GM12874 (cell line): Measurements from ENCODE around the gene MEDAG.

ENCODE experiments used
- TF ChIP-seq, protein P1 (sequence below): IDR thresholded peaks from 2 replicates; pipeline ENCODE4 v1.5.1; 2011; ENCODE audit warnings: low read depth, mild to moderate bottlenecking, control low read depth, low read length, moderate library complexity; ENCODE audit not compliant: insufficient read depth

Gene MEDAG

DNA sequence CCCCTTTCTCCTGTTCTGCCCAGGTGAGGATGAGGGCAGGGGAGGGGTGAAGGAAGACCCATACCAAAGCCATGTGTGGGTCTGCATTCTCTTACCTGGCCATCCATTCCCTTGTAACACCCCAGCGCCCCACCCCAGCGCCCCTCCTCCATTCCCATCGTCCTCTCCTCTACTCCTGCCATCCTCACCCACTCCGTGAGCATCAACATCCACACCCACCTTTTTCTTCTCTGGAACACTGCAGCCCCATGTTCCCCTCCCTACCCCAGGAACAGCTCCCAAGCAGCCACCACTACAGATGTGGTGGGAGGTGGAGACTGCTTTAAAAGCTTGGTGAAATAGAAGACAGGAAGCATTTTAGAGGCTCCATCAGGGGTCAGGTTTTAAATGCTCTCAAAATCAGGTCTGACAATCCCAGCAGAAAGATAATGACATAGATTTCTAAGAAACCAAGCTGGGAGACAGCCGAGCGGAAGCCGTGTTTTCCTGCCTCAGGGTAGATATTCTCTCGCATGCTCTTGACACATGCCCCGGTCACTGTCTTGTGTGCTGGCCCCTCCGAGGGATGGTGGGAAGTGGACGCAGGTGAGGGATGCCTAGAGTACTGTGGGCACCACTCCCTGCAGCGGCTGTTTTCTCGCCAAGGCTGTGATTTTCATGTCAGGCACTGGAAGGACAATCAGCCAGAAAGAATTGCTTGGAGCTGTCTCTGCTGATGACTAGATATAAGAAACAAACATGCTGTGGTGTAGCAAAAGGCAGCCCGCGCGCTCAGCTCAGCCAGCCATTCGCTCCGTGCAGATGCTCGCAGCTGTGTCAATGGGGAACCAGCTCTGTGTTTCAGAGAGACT lies 9.8 kb downstream of the MEDAG start:
- TF ChIP-seq, protein P1, sequence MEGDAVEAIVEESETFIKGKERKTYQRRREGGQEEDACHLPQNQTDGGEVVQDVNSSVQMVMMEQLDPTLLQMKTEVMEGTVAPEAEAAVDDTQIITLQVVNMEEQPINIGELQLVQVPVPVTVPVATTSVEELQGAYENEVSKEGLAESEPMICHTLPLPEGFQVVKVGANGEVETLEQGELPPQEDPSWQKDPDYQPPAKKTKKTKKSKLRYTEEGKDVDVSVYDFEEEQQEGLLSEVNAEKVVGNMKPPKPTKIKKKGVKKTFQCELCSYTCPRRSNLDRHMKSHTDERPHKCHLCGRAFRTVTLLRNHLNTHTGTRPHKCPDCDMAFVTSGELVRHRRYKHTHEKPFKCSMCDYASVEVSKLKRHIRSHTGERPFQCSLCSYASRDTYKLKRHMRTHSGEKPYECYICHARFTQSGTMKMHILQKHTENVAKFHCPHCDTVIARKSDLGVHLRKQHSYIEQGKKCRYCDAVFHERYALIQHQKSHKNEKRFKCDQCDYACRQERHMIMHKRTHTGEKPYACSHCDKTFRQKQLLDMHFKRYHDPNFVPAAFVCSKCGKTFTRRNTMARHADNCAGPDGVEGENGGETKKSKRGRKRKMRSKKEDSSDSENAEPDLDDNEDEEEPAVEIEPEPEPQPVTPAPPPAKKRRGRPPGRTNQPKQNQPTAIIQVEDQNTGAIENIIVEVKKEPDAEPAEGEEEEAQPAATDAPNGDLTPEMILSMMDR: no peak

DNA sequence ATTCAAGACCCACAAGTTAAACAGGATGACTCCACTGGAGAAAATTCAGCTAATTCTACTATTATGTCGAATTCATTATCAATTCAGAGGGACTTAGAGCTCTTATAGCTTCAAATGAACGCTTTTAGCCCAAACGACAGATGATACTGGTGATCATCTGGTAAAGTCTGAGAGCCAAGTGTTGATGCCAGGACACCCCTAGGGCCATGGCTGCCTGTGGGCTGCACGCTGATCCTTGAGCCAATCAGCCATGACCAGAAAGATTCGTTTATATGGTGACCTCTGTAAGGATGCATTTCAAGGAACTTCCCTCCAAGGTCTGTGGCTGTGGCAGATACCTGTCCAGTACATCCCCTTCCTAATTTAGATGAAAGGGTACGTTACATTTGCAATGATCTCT lies 10.9 kb downstream of the MEDAG start:
- TF ChIP-seq, protein P1: no peak

DNA sequence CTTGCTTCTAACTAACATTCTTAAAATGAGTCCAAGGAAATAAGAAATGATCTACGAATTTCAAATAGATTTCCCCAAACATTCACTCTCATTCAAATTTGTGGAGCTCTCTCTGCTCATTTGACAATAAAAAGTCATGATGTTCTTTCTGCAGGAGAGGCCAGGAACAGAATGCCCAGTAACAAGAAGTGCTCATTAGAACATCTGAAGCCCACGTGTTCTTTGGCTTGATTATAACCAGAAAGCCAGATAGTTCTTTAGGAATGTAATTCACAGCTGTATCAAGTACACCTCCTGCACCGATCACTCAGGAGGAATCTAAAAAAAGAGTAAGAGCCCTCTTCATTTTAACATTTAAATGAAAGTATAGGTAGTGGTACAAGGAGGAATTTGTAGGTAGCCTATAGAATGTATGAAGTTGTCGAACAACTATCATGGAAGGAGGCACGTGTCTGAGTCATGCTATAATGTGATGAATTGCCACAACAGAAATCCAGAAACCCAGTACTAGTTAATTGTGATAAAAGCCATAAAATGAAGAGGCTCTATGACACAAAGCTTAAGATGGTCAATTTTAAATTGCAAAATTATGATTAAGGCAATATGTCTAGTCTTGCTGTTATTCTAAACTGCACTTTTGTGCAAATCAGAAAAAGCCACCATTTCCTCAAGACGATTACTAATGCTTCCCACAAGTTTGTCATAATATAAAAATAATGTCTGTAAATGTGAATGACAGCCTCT lies 12.8 kb downstream of the MEDAG start:
- TF ChIP-seq, protein P1: no peak

DNA sequence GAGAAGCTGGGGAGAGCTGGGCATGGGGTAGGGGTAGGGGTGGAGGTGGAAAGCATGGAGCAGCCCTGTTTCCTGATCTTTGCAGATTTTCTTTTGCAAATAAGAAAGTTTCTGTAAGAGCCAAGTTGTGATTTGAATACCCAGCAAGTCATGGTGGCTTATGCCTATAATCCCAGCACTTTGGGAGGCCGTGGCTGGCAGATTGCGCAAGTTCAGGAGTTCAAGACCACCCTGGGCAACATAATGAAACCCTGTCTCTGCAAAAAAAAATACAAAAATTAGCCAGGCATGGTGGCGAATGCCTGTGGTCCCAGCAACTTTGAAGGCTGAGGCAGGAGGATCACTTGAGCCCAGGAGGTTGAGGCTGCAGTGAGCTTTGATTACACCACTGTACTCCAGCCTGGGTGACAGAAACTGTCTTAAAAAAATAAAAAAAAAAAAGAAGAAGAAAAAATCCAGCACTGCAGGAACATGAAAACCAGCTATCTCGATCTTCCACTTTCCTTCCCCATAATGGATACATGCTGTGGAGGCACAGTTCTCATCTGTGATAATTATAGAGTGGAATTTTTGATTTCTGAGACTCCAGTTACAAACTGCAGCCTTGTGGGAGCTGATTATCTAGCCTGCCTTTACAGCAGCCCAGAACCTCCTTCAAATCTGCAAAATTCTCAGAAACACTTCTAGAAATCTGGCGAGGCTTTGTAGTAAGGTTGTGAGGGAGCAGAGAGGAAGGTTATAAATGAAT lies 14.3 kb downstream of the MEDAG start:
- TF ChIP-seq, protein P1: no peak

DNA sequence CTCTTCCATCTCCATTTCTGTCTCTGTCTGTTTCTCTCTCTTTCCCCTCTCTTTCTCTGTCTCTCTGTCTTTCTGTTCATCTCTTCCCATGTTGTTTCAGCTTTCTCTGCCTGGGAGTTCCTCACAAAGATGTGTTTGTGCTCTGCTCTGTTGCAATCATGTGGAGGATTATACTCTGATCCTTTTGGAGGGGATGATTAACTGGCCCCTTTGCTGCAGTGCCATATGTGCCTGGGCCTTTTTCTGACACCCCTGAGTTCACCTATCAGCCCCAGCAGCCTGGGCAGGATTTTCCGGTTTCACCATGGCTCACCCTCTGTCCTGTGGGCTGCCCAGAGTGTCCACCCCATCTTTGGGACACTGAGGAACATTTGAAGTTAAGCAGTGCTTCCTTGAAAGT lies 17.3 kb downstream of the MEDAG start:
- TF ChIP-seq, protein P1: no peak

DNA sequence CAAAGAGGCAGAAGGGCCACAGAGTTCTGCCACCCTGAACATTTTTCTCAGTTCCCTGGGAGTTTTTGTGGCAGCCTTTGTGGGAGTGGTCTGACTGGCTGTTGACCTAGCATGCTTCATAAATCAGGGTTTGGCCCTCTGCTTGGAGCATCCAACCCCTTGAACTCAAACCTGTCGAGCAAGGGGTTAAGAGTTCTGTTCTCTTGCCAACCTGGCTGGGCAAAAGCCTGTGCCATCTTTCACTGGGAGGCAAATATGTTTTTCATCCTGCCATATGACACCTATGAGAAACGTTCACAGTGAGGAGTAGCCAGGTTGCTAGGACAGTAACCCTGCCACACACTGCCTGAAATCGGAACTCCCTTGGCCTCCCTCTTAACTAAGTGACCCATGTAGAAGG lies 18.6 kb downstream of the MEDAG start:
- TF ChIP-seq, protein P1: no peak

DNA sequence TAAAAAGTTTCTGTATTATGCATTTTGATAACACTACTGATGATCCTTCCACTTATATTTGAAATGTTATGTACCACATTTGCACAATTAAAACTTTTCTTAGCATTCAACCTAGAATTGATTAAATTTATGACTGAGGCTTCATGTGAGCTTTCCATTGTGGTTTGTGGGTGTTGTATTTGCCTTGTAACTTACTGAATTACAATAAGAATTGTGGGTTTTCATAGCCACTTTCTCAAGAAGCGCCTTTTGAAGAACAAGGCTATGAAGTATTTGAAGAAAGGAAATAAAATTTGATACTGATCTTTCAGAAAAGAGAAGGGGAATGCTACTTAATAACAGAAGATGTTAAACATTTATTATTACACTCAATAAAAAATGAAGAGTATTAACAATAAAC lies 19.4 kb downstream of the MEDAG start:
- TF ChIP-seq, protein P1: no peak
